Measurements from ENCODE around the gene SPEN. TPM values are rescaled to one million over a fixed set of nuclear protein-coding genes. Genes with fewer than 3 reads are reported as not detected.

Gene SPEN
- total and polyA plus RNA-seq, 9 donors = 22.8 to 44.3 (median 33.3) TPM

DNA sequence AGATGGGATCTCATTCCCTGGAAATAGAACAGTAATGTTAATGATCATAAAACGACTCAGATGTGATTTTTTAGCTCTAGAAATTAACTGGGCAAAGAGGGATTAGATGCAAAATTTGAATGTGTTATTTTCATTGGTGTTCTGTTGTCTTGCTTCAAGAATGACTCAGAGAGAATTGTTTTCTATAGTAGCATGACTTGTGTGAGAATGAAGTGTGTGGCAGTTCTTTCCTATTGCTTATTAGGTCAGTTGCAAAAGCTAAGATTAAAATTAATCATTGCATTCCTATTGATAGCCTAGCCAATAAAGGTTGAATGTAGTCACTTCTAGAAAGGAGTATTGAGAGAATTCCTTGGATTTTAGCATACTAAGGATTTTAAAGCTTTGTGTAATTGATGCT, 22.9 kb downstream of the SPEN start:
- Histone ChIP-seq H3K36me3 (ENCODE audit: control insufficient read depth, insufficient read depth, low read length) (peaks cover 6% of the 10 kb centered on the region), H3K9me3 (replicated peaks; ENCODE audit: control insufficient read depth, low read depth, low read length) (no peaks in the 10 kb centered on the region), H3K4me3 (ENCODE audit: low read length) (no peak overlapping the region), H3K4me1 (ENCODE audit: control insufficient read depth, insufficient read depth, low read length) (no peaks in the 10 kb centered on the region), H3K27me3 (ENCODE audit: control insufficient read depth, insufficient read depth, low read length) (no peaks in the 10 kb centered on the region), H3K27ac (ENCODE audit: low read length) (no peak overlapping the region)
- DNase-seq = no peak
- 80% methylated on average over 1 of the region's 1 CpG for WGBS (ENCODE audit: insufficient coverage)

DNA sequence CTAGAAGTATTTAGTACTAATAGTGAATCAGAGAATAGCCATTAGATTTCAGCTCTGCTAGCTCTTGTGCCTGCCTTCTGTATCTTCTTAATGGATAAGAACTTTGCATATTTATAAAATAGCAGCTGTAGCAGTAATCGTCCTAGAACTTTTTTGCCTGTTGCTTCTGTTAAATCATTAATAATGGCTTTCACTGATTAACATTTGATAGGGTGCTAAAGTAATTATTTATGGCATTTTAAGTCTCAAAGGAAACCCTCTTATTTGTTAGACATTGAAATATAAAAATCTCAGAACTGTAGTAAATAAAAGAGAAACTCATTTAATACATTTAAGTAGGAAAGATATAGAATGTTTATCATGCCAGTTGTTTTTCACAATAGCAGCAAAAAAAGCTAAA, 27.0 kb downstream of the SPEN start:
- H3K9me3 ChIP-seq (replicated peaks; ENCODE audit: control insufficient read depth, low read depth, low read length) = no peaks in the 10 kb centered on the region
- H3K4me1 ChIP-seq (ENCODE audit: control insufficient read depth, insufficient read depth, low read length) = no peaks in the 10 kb centered on the region
- H3K27me3 ChIP-seq (ENCODE audit: control insufficient read depth, insufficient read depth, low read length) = no peaks in the 10 kb centered on the region
- no peak for DNase-seq
- H3K27ac ChIP-seq (ENCODE audit: low read length) = no peak overlapping the region
- H3K36me3 ChIP-seq (ENCODE audit: control insufficient read depth, insufficient read depth, low read length) = peaks cover 13% of the 10 kb centered on the region
- no CpG with 5 or more reads among the region's 1 CpG for whole genome bisulfite sequencing (ENCODE audit: insufficient coverage)
- H3K4me3 ChIP-seq (ENCODE audit: low read length) = no peak overlapping the region

- 97% methylated on average over 8 of the region's 12 CpGs for WGBS (ENCODE audit: insufficient coverage)
Observed at GRCh38 chr1:15876357-15877055, 29.0 kb downstream of the SPEN start.

DNA sequence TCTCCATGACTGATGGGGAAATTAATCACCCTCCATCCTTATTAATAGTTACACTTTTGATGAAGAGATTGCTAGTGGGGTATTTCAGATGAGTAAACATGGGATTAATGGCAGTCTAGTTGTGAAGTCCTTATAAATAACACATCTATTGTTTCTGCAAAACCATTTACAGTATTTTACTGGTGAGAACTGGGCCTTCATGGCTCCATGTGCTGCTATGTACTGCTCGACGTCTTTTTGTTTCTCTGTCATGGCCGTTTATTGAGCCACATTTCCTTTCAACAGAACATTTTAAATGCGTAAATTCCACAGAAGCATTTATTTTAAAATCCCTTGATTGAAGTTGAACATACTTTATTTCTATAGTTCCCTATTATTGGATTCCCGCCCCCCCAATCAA, 34.5 kb downstream of the SPEN start:
- Histone ChIP-seq H3K4me3 (ENCODE audit: low read length) (no peak overlapping the region), H3K36me3 (ENCODE audit: control insufficient read depth, insufficient read depth, low read length) (peaks cover 13% of the 10 kb centered on the region), H3K27me3 (ENCODE audit: control insufficient read depth, insufficient read depth, low read length) (no peaks in the 10 kb centered on the region), H3K9me3 (replicated peaks; ENCODE audit: control insufficient read depth, low read depth, low read length) (no peaks in the 10 kb centered on the region), H3K27ac (ENCODE audit: low read length) (no peak overlapping the region), H3K4me1 (ENCODE audit: control insufficient read depth, insufficient read depth, low read length) (peaks cover 11% of the 10 kb centered on the region)
- WGBS (ENCODE audit: insufficient coverage) = no CpG with 5 or more reads among the region's 5 CpGs
- no peak for DNase-seq

More at GRCh38 chr1:15876357-15877055, 29.0 kb downstream of the SPEN start:
- Histone ChIP-seq H3K4me3 (ENCODE audit: low read length) (no peak overlapping the region), H3K9me3 (replicated peaks; ENCODE audit: control insufficient read depth, low read depth, low read length) (no peaks in the 10 kb centered on the region), H3K27ac (ENCODE audit: low read length) (no peak overlapping the region), H3K36me3 (ENCODE audit: control insufficient read depth, insufficient read depth, low read length) (peaks cover 21% of the 10 kb centered on the region), H3K27me3 (ENCODE audit: control insufficient read depth, insufficient read depth, low read length) (no peaks in the 10 kb centered on the region), H3K4me1 (ENCODE audit: control insufficient read depth, insufficient read depth, low read length) (no peaks in the 10 kb centered on the region)
- DNase-seq = no peak

GRCh38 chr1:15882665-15883064, 35.2 kb downstream of the SPEN start:
- H3K27me3 ChIP-seq (ENCODE audit: control insufficient read depth, insufficient read depth, low read length) = no peaks in the 10 kb centered on the region
- H3K9me3 ChIP-seq (replicated peaks; ENCODE audit: control insufficient read depth, low read depth, low read length) = no peaks in the 10 kb centered on the region
- DNase-seq = no peak
- H3K36me3 ChIP-seq (ENCODE audit: control insufficient read depth, insufficient read depth, low read length) = peaks cover 13% of the 10 kb centered on the region
- H3K4me3 ChIP-seq (ENCODE audit: low read length) = no peak overlapping the region
- 100% methylated on average over 2 of the region's 2 CpGs for WGBS (ENCODE audit: insufficient coverage)
- H3K4me1 ChIP-seq (ENCODE audit: control insufficient read depth, insufficient read depth, low read length) = peaks cover 15% of the 10 kb centered on the region
- H3K27ac ChIP-seq (ENCODE audit: low read length) = no peak overlapping the region

DNA sequence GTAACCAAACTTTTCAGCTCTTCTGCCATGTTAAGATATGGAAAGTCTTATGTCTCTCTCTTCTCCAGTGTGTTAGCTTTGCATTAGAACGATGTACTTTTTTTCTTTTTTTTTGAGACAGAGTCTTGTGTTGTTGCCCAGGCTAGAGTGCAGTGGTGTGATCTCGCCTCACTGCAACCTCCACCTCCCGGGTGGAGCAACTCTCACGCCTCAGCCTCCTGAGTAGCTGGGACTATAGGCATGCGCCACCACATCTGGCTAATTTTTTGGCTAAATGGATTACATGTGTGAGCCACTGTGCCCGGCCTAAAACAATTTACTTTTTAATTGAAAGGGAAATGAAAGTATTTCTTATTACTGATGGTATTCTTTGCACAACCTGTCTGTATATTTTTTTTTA, 35.8 kb downstream of the SPEN start:
- WGBS (ENCODE audit: insufficient coverage) = no CpG with 5 or more reads among the region's 6 CpGs
- no peaks in the 10 kb centered on the region for H3K27me3 ChIP-seq (ENCODE audit: control insufficient read depth, insufficient read depth, low read length)
- DNase-seq = no peak
- H3K4me3 ChIP-seq (ENCODE audit: low read length) = no peak overlapping the region
- H3K27ac ChIP-seq (ENCODE audit: low read length) = no peak overlapping the region
- peaks cover 13% of the 10 kb centered on the region for H3K36me3 ChIP-seq (ENCODE audit: control insufficient read depth, insufficient read depth, low read length)
- H3K4me1 ChIP-seq (ENCODE audit: control insufficient read depth, insufficient read depth, low read length) = peaks cover 15% of the 10 kb centered on the region
- H3K9me3 ChIP-seq (replicated peaks; ENCODE audit: control insufficient read depth, low read depth, low read length) = no peaks in the 10 kb centered on the region

DNA sequence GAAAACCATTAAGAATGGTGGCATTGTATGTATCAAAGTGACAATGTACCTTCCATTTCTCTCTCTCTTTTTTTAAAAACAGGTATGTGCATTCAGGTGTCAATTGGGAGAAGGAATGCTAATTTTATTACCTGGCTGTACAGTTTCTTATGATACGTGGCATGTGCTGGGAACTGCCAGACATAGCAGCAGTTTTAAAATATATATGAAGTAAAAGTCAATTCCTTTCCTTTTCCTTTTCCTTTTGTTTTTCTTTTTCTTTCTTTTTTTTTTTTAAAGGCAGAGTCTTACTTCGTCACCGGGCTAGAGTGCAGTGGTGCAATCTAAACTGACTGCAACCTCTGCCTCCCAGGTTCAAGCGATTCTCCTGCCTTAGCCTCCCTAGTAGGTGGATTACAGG, 37.0 kb downstream of the SPEN start:
- WGBS (ENCODE audit: insufficient coverage) = no CpG with 5 or more reads among the region's 4 CpGs
- peaks cover 15% of the 10 kb centered on the region for H3K4me1 ChIP-seq (ENCODE audit: control insufficient read depth, insufficient read depth, low read length)
- no peaks in the 10 kb centered on the region for H3K27me3 ChIP-seq (ENCODE audit: control insufficient read depth, insufficient read depth, low read length)
- no peaks in the 10 kb centered on the region for H3K9me3 ChIP-seq (replicated peaks; ENCODE audit: control insufficient read depth, low read depth, low read length)
- H3K4me3 ChIP-seq (ENCODE audit: low read length) = no peak overlapping the region
- no peak overlapping the region for H3K27ac ChIP-seq (ENCODE audit: low read length)
- DNase-seq = no peak
- H3K36me3 ChIP-seq (ENCODE audit: control insufficient read depth, insufficient read depth, low read length) = peaks cover 13% of the 10 kb centered on the region

DNA sequence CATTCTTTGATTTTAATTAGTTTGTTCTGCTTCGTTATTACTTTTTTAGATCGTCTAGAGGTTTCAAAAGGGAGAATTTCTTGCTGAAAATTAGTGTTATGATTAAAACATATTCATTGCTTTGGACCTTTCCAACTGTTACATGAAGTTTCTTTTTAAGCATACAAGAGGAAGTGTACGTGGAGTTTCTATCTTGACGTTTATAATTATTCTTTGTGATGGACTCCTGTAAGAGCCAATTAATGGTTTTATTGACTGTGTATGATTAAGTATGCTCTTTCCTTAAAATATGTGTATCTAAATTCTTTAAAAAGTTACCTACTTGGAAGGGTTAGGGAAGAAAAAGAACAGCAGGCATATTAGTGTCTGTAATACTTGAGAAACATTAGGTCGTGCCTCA, 37.8 kb downstream of the SPEN start:
- DNase-seq = no peak
- no peaks in the 10 kb centered on the region for H3K27me3 ChIP-seq (ENCODE audit: control insufficient read depth, insufficient read depth, low read length)
- WGBS (ENCODE audit: insufficient coverage) = no CpG with 5 or more reads among the region's 5 CpGs
- peaks cover 15% of the 10 kb centered on the region for H3K4me1 ChIP-seq (ENCODE audit: control insufficient read depth, insufficient read depth, low read length)
- peaks cover 13% of the 10 kb centered on the region for H3K36me3 ChIP-seq (ENCODE audit: control insufficient read depth, insufficient read depth, low read length)
- H3K4me3 ChIP-seq (ENCODE audit: low read length) = no peak overlapping the region
- peak overlapping the region; percentile 98 for H3K27ac ChIP-seq (ENCODE audit: low read length)
- no peaks in the 10 kb centered on the region for H3K9me3 ChIP-seq (replicated peaks; ENCODE audit: control insufficient read depth, low read depth, low read length)

DNA sequence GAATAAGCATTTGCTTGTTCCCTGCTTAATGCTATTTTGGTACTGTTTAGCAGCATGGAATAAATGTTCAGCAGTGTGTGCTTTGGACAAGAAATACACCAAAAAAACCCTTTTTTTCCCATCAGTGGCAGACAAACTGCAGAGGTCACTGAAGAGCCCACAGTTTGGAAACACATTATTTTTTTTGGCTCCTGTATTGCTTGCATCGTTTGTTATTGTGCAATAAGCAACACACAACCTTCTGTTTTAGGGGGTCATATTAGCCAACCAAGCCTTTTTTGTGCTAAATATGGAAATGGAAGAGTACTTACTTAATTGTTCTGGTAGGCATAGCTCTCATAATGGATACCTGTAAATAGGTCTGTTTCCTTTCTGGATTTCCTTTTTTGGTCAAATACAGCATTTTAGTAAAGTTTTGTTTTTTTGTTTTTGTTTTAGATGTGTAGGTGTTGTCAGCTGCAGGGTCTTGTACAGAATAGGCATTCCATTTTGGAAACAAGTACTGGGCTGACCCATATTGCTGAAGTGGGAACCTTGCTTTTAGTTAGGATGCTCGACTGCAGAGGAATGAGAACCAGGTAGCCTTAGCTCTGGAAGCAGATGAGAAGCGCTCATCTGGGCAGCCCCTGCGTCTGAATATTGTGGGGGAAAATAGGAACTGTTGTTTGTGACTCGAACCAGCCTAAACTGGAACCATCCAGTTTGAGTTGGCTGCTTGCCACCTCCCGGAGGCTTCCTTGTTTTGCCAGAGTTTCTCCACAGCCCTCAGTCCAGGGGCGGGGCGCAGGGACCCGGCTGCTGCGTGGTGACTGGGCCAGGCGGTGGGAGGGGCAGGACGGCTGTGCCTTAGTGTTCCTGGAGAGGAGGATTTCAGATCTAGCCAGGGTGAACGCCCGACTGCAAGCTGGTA, 38.4 kb downstream of the SPEN start:
- peaks cover 15% of the 10 kb centered on the region for H3K4me1 ChIP-seq (ENCODE audit: control insufficient read depth, insufficient read depth, low read length)
- peaks cover 11% of the 10 kb centered on the region for H3K36me3 ChIP-seq (ENCODE audit: control insufficient read depth, insufficient read depth, low read length)
- peak; percentile 98 for DNase-seq
- H3K27ac ChIP-seq (ENCODE audit: low read length) = peak overlapping the region; percentile 98
- no peaks in the 10 kb centered on the region for H3K27me3 ChIP-seq (ENCODE audit: control insufficient read depth, insufficient read depth, low read length)
- no peaks in the 10 kb centered on the region for H3K9me3 ChIP-seq (replicated peaks; ENCODE audit: control insufficient read depth, low read depth, low read length)
- WGBS (ENCODE audit: insufficient coverage) = 0% methylated on average over 5 of the region's 14 CpGs
- peak overlapping the region; percentile 41 for H3K4me3 ChIP-seq (ENCODE audit: low read length)

GRCh38 chr1:15886611-15887167, 39.2 kb downstream of the SPEN start:
- WGBS (ENCODE audit: insufficient coverage) = no CpG with 5 or more reads among the region's 4 CpGs
- H3K4me1 ChIP-seq (ENCODE audit: control insufficient read depth, insufficient read depth, low read length) = peaks cover 15% of the 10 kb centered on the region
- peaks cover 8% of the 10 kb centered on the region for H3K36me3 ChIP-seq (ENCODE audit: control insufficient read depth, insufficient read depth, low read length)
- no peaks in the 10 kb centered on the region for H3K9me3 ChIP-seq (replicated peaks; ENCODE audit: control insufficient read depth, low read depth, low read length)
- no peaks in the 10 kb centered on the region for H3K27me3 ChIP-seq (ENCODE audit: control insufficient read depth, insufficient read depth, low read length)
- peak overlapping the region; percentile 98 for H3K27ac ChIP-seq (ENCODE audit: low read length)
- H3K4me3 ChIP-seq (ENCODE audit: low read length) = peak overlapping the region; percentile 41
- DNase-seq = no peak

Measured in muscle of leg (tissue), 11 donors.